Fibroblast of lung (primary cell): ENCODE data around the gene ACOT9. TPM values are rescaled to one million over a fixed set of nuclear protein-coding genes. Genes with fewer than 3 reads are reported as not detected.
"Not testable (repeated sequence)": the region's sequence is repeated elsewhere in the genome, so short reads cannot be mapped to it uniquely, and the experiment has no call there.

ENCODE experiments used
- DNase-seq, 2 donors: peaks; one replicate each; pipeline versions ENCODE4 v3.0.0 to v3.0.0-alpha.2; 2010; ENCODE audit warnings: low read depth in 2 of 2
- H2AFZ ChIP-seq: 2 replicates; pipeline ENCODE4 v1.5.1; 2012; ENCODE audit warnings: low read length, control low read depth, inconsistent platforms
- H3K27ac ChIP-seq: 2 replicates; pipeline ENCODE4 v1.5.1; 2011; ENCODE audit warnings: low read length, control low read depth; ENCODE audit not compliant: insufficient read depth
- H3K27me3 ChIP-seq: 2 replicates; pipeline ENCODE4 v1.5.1; 2011; ENCODE audit warnings: mild to moderate bottlenecking, low read length; ENCODE audit not compliant: control insufficient read depth, insufficient read depth
- H3K36me3 ChIP-seq: 2 replicates; pipeline ENCODE4 v1.5.1; 2011; ENCODE audit warnings: low read length; ENCODE audit not compliant: control insufficient read depth, insufficient read depth
- H3K4me1 ChIP-seq: 2 replicates; pipeline ENCODE4 v1.5.1; 2011; ENCODE audit warnings: low read length; ENCODE audit not compliant: control insufficient read depth, insufficient read depth; ENCODE audit errors: extremely low read depth
- H3K4me2 ChIP-seq: 2 replicates; pipeline ENCODE4 v1.5.1; 2011; ENCODE audit warnings: low read length, control low read depth; ENCODE audit not compliant: insufficient read depth; ENCODE audit errors: extremely low read depth
- H3K4me3 ChIP-seq, 4 experiments: fragments of 200-600 bp in 1 of 4; sonication (generic) in 1 of 4; replicated peaks in 1 of 4; 2 replicates each; pipeline ENCODE4 v1.5.1; 2011 to 2016; ENCODE audit warnings: low read length in 4 of 4, low read depth in 3 of 4, mild to moderate bottlenecking in 3 of 4, control low read depth in 2 of 4, inconsistent platforms in 1 of 4, mixed read lengths in 1 of 4; ENCODE audit not compliant: insufficient read depth in 1 of 4; ENCODE audit errors: control extremely low read depth in 1 of 4
- H3K79me2 ChIP-seq: 2 replicates; pipeline ENCODE4 v1.5.1; 2012; ENCODE audit warnings: mild to moderate bottlenecking, low read length, inconsistent platforms; ENCODE audit not compliant: control insufficient read depth, insufficient read depth
- H3K9ac ChIP-seq: 2 replicates; pipeline ENCODE4 v1.5.1; 2011; ENCODE audit warnings: mild to moderate bottlenecking, low read length, control low read depth; ENCODE audit not compliant: insufficient read depth
- H3K9me3 ChIP-seq: 2 replicates; pipeline ENCODE4 v1.5.1; 2012; ENCODE audit warnings: low read depth, low read length; ENCODE audit not compliant: control insufficient read depth, insufficient read depth
- H4K20me1 ChIP-seq: 2 replicates; pipeline ENCODE4 v1.5.1; 2011; ENCODE audit warnings: low read length; ENCODE audit not compliant: control insufficient read depth, insufficient read depth; ENCODE audit errors: extremely low read depth
- CTCF ChIP-seq, 2 donors: IDR thresholded peaks in 1 of 2; conservative IDR thresholded peaks in 1 of 2; 1 replicate in 1 of 2; 2 replicates in 1 of 2; pipeline ENCODE4 v1.5.1; 2011 to 2012; ENCODE audit warnings: low read length in 2 of 2, control low read depth in 1 of 2, inconsistent platforms in 1 of 2, low read depth in 1 of 2, mild to moderate bottlenecking in 1 of 2
- EZH2 ChIP-seq: IDR thresholded peaks from 2 replicates; pipeline ENCODE4 v1.5.1; 2012; ENCODE audit warnings: low read length, control low read depth, mild to moderate bottlenecking; ENCODE audit errors: missing control alignments
- polyA plus RNA-seq, 2 donors: library from polyadenylated mRNA; depleted of rRNA in 1 of 2; stranded (reverse) in 1 of 2; unstranded in 1 of 2; fragments of >200 nt; gene quantifications; 2 replicates each; pipeline ENCODE4 v1.2.1, GENCODE V29; 2011 to 2012; ENCODE audit warnings: missing spikeins in 1 of 2
- total RNA-seq: library from RNA; depleted of rRNA; stranded (reverse); fragments of >200 nt; gene quantifications from 2 replicates; pipeline ENCODE4 v1.2.1, GENCODE V29; 2014

The ACOT9 gene
- total and polyA plus RNA-seq, 2 donors (not counting 1 experiment from before 2014, with no cell fraction given) = 42.3 to 70.9 TPM

- H3K4me1 ChIP-seq = no peaks in the 10 kb centered on the region
- no peaks in the 10 kb centered on the region for H3K79me2 ChIP-seq
- no peaks in the 10 kb centered on the region for H3K36me3 ChIP-seq
- no peak overlapping the region for H3K4me2 ChIP-seq
- H3K9me3 ChIP-seq = no peaks in the 10 kb centered on the region
- H2AFZ ChIP-seq = no peak overlapping the region
- TF ChIP-seq EZH2 (no peak), CTCF (conservative IDR thresholded peaks at IDR 0.05 in 1 of 2, IDR thresholded peaks at IDR 0.05 in 1 of 2; ENCODE audit: low read depth in 1 of 2, low read length in 2 of 2) (peak; percentile 20 to 47)
- DNase-seq = peak; percentile 37 to 62
- H3K4me3 ChIP-seq = no peak overlapping the region
- H4K20me1 ChIP-seq = no peaks in the 10 kb centered on the region
- no peak overlapping the region for H3K27ac ChIP-seq
- no peaks in the 10 kb centered on the region for H3K27me3 ChIP-seq
- no peak overlapping the region for H3K9ac ChIP-seq
Observed at GRCh38 chrX:23694606-23695005, 48.5 kb downstream of the ACOT9 start.

- Histone ChIP-seq H3K9ac (no peak overlapping the region), H3K4me1 (no peaks in the 10 kb centered on the region), H2AFZ (no peak overlapping the region), H3K79me2 (no peaks in the 10 kb centered on the region), H4K20me1 (no peaks in the 10 kb centered on the region), H3K27me3 (no peaks in the 10 kb centered on the region), H3K27ac (no peak overlapping the region), H3K4me3 (no peak overlapping the region), H3K36me3 (no peaks in the 10 kb centered on the region), H3K9me3 (no peaks in the 10 kb centered on the region), H3K4me2 (no peak overlapping the region)
- TF ChIP-seq CTCF (conservative IDR thresholded peaks at IDR 0.05 in 1 of 2, IDR thresholded peaks at IDR 0.05 in 1 of 2; ENCODE audit: low read depth in 1 of 2, low read length in 2 of 2) = no peak
- no peak for TF ChIP-seq EZH2
- DNase-seq = no peak
Observed at GRCh38 chrX:23692166-23692565, 50.9 kb downstream of the ACOT9 start.

GRCh38 chrX:23676486-23676885 is 66.6 kb downstream of the ACOT9 start:
- H3K79me2 ChIP-seq, H3K36me3 ChIP-seq, H3K4me1 ChIP-seq, H3K27ac ChIP-seq, H4K20me1 ChIP-seq, H2AFZ ChIP-seq, H3K4me3 ChIP-seq, H3K27me3 ChIP-seq, DNase-seq, H3K4me2 ChIP-seq, H3K9me3 ChIP-seq, H3K9ac ChIP-seq: not testable (repeated sequence)
